Nephron (organoid): Measurements from ENCODE around the gene TPPP.
"Not testable (repeated sequence)": the region's sequence is repeated elsewhere in the genome, so short reads cannot be mapped to it uniquely, and the experiment has no call there.

ENCODE experiments used
- H3K27ac Mint-ChIP-seq, 3 experiments: 2 replicates each; pipeline ENCODE4 v1.8.0; 2020; ENCODE audit warnings: mixed read lengths in 3 of 3, mild to moderate bottlenecking in 2 of 3, moderate library complexity in 1 of 3
- H3K27me3 Mint-ChIP-seq: 2 replicates; pipeline ENCODE4 v1.8.0; 2021; ENCODE audit warnings: low read depth, mild to moderate bottlenecking, moderate library complexity, mixed read lengths
- H3K36me3 Mint-ChIP-seq: 2 replicates; pipeline ENCODE4 v1.8.0; 2020; ENCODE audit warnings: low read depth, mixed read lengths
- H3K4me1 Mint-ChIP-seq: 2 replicates; pipeline ENCODE4 v1.8.0; 2020; ENCODE audit warnings: mixed read lengths
- H3K4me3 Mint-ChIP-seq, 3 experiments: 2 replicates each; pipeline ENCODE4 v1.8.0; 2020; ENCODE audit warnings: mild to moderate bottlenecking in 3 of 3, mixed read lengths in 3 of 3, moderate library complexity in 2 of 3
- H3K9me3 Mint-ChIP-seq: 2 replicates; pipeline ENCODE4 v1.8.0; 2020; ENCODE audit warnings: mixed read lengths
- CTCF ChIP-seq, 3 experiments: fragments of 200-600 bp; sonication (generic); IDR thresholded peaks; one replicate each; pipeline ENCODE4 v1.5.0; 2021; ENCODE audit warnings: antibody characterized with exemption in 3 of 3; ENCODE audit not compliant: unreplicated experiment in 3 of 3

Gene TPPP

DNA sequence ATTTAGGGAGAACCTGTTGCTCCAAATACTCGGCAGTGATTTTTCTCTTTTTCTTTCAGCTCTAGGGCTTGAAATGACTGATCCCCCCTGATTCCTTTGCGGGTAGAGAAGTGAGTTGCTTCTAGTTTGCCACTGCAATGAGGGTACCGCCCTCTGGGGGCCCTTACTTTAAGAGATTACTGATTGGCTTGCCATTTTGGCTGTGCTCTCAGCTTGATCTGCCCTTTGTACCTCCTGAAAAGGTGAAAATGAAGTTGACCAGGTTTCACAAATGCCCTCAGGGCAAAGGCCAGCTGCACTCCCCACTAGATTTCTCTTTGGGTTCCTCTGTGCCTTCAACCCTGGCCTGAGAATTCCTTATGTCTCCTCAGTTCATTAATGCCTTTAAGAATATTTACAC is 20.5 kb upstream of the TPPP start:
- peaks cover 12% of the 10 kb centered on the region for H3K9me3 Mint-ChIP-seq
- H3K27ac Mint-ChIP-seq, H3K4me3 Mint-ChIP-seq, H3K4me1 Mint-ChIP-seq: not testable (repeated sequence)
- H3K36me3 Mint-ChIP-seq, result peaks cover 21% of the 10 kb centered on the region
- peaks cover 27% of the 10 kb centered on the region for H3K27me3 Mint-ChIP-seq

DNA sequence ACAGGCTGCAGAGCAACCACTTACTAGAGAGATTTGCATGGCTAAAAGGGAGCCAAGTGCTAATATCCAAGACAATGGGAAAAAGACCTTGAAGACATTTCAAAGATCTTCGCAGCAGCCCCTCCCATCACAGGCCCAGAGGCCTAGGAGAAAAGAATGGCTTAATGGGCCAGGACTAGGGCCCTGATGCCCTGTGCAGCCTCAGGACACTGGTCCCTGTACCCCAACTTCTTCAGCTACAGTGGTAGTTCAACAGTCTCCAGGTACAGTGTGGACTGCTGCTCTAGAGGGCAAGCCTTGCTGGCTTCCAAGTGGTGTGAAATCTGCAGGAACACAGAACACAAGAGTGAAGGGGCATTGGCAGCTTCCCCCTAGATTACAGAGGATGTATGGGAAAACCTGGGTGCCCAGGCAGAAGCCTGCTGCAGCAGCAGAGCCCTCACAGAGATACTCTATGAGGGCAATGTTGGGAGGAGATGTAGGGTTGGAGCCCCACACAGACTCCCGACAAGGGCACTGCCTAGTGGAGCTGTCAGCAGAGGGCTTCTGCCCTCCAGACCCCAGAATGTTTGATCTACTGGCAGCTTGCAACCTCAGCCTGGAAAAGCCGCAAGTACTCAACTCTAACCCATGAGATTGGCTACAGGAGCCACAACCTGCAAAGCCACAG is 15.8 kb upstream of the TPPP start:
- not testable (repeated sequence) for H3K9me3 Mint-ChIP-seq, H3K4me3 Mint-ChIP-seq, H3K36me3 Mint-ChIP-seq, H3K27me3 Mint-ChIP-seq, H3K27ac Mint-ChIP-seq, H3K4me1 Mint-ChIP-seq

DNA sequence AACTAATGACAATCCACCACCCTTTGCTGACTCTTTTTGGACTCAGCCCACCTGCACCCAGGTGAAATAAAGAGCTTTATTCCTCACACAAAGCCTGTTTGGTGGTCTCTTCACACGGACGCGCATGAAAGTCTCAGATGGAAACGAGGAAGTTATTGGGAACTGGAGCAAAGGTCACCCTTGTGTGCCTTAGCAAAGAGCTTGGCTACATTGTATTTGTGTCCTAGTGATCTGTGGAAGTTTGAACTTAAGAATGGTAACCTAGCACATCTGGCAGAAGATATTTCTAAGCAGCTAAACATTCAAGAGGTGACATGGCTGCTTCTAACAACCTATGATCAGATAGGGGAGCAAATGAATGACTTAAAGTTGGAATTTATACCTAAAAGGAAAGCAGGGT is 15.2 kb upstream of the TPPP start:
- not testable (repeated sequence) for H3K4me3 Mint-ChIP-seq, H3K27ac Mint-ChIP-seq

GRCh38 chr5:706127-706526 is 13.0 kb upstream of the TPPP start:
- not testable (repeated sequence) for H3K36me3 Mint-ChIP-seq, H3K4me3 Mint-ChIP-seq, H3K9me3 Mint-ChIP-seq, H3K27ac Mint-ChIP-seq, H3K4me1 Mint-ChIP-seq
- peaks cover 20% of the 10 kb centered on the region for H3K27me3 Mint-ChIP-seq

More for the DNA sequence above, 15.2 kb upstream of the TPPP start:
- not testable (repeated sequence) for H3K27me3 Mint-ChIP-seq, H3K9me3 Mint-ChIP-seq, H3K36me3 Mint-ChIP-seq, H3K4me1 Mint-ChIP-seq

GRCh38 chr5:696753-697702 is 3.9 kb upstream of the TPPP start:
- not testable (repeated sequence) for H3K36me3 Mint-ChIP-seq, H3K9me3 Mint-ChIP-seq

DNA sequence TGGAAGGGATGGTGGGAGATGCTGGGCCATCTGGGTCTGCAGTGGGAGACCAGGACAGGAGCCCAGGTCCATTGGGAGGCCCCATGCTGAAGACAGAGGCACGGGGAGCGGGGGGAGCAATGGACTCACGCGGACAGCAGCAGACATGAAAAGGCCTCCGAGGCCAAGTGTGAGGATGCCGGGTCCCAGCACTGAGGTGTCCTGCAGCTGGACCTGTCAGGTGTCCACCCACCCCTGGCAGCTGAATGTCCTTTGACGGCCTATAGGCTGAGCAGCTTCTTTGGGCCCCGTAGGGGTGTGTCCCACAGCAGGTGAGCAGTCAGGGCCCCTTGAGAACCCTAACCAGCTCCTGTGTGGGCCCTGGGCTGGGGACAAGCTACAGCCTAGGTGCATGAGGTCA is 3.0 kb upstream of the TPPP start:
- not testable (repeated sequence) for H3K36me3 Mint-ChIP-seq, H3K9me3 Mint-ChIP-seq, H3K27ac Mint-ChIP-seq, H3K4me1 Mint-ChIP-seq, H3K4me3 Mint-ChIP-seq
- peaks cover 40% of the 10 kb centered on the region for H3K27me3 Mint-ChIP-seq

More at GRCh38 chr5:696753-697702, 3.9 kb upstream of the TPPP start:
- Mint-ChIP-seq H3K4me3 (peak overlapping the region in 1 of 3 experiments; percentile 9), H3K27me3 (peaks cover 42% of the 10 kb centered on the region)
- H3K27ac Mint-ChIP-seq, H3K4me1 Mint-ChIP-seq: not testable (repeated sequence)

DNA sequence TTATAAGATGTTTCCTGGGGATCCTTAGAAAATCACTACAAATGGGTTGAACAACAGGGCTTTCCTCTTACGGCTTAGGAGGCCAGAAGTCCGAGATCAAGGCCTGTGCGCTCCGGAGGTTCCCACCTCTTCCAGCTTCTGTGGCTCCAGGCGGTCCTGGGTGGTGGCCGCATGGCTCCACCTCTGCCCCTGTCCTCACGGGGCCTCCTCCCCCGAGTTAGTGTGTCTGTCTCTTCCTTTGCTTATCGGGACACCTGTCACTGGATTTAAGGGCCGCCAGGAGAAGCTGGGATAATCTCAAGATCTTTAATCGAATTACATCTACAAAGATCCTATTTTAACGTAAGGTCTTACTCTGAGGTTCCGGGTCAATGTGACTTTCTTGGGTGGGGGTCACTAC is 2.3 kb upstream of the TPPP start:
- not testable (repeated sequence) for H3K27ac Mint-ChIP-seq, H3K4me1 Mint-ChIP-seq, H3K4me3 Mint-ChIP-seq, H3K9me3 Mint-ChIP-seq, H3K36me3 Mint-ChIP-seq
- H3K27me3 Mint-ChIP-seq, result peaks cover 34% of the 10 kb centered on the region

DNA sequence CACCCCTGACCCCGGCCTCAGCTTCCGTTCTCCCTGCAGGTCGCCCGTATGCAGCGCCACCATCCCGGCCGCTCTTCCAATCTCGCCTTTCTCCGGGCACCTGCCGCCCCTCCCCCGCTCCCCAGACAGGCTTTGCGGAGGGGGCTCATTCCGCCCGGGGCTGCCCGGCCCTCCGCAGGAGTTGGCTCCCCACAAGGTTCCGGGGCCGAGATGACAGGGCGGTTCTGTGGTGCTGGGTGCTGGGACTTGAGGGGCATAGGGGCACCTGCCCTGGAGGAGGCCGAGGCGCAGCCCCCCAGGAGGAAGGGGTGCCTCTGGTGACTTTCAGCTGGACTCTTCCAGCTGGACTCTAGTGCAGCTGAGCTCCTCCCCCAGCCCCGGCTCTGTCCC is 885 bp upstream of the TPPP start:
- H3K27ac Mint-ChIP-seq, H3K36me3 Mint-ChIP-seq, H3K9me3 Mint-ChIP-seq, H3K4me1 Mint-ChIP-seq, H3K4me3 Mint-ChIP-seq: not testable (repeated sequence)
- H3K27me3 Mint-ChIP-seq, result peaks cover 25% of the 10 kb centered on the region

GRCh38 chr5:692529-693041 is 567 bp downstream of the TPPP start:
- Mint-ChIP-seq H3K27me3 (peaks cover 14% of the 10 kb centered on the region), H3K4me3 (peak overlapping the region in 1 of 3 experiments; percentile 77)
- not testable (repeated sequence) for H3K4me1 Mint-ChIP-seq, H3K9me3 Mint-ChIP-seq, H3K36me3 Mint-ChIP-seq, H3K27ac Mint-ChIP-seq

DNA sequence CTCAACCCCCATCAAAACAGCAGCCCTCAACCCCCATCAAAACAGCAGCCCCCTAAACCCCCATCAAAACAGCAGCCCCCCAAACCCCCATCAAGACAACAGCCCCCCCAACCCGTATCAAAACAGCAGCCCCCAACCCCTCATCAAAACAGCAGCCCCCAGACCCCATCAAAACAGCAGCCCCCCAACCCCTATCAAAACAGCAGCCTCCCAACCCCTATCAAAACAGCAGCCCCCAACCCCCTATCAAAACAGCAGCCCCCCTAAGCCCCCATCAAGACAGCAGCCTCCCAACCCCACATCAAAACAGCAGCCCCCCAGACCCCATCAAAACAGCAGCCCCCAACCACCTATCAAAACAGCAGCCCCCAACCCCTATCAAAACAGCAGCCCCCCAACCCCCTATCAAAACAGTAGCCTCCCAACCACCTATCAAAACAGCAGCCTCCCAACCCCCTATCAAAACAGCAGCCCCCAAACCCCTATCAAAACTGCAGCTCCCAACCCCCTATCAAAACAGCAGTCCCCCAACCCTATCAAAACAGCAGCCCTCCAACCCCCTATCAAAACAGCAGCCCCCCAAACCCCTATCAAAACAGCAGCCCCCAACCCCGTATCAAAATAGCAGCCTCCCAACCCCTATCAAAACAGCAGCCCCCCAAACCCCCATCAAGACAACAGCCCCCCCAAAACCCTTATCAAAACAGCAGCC is 1.2 kb downstream of the TPPP start:
- H3K27me3 Mint-ChIP-seq, result peaks cover 11% of the 10 kb centered on the region
- H3K27ac Mint-ChIP-seq, result no peak overlapping the region
- H3K4me1 Mint-ChIP-seq, result no peaks in the 10 kb centered on the region
- H3K9me3 Mint-ChIP-seq, result peaks cover 2% of the 10 kb centered on the region
- TF ChIP-seq CTCF (IDR thresholded peaks at IDR 0.05; ENCODE audit: unreplicated experiment in 3 of 3), result no peak
- H3K36me3 Mint-ChIP-seq, result peaks cover 3% of the 10 kb centered on the region
- peak overlapping the region; percentile 55 to 77 (median 66) for H3K4me3 Mint-ChIP-seq

DNA sequence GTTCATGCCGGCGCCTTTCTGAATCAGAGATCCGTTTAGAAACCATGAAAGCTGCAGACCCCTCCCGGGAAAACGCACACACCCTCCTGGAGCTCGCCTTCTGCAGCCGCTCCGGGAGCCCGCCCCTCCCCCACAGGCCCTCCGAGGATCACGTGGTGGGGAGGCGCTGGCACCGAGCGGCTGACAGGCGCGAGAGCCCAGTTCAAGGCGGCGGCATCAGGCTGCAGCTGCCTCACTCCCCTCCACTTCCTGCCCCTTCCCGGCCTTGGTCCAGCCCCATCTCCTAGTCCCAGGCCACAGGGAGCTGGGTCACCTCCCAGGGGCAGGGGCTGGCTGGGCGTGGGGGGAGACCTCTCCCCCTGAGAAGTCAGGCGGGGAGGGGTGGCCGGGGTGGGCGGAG is 2.1 kb downstream of the TPPP start:
- H3K9me3 Mint-ChIP-seq, H3K36me3 Mint-ChIP-seq, H3K4me1 Mint-ChIP-seq, H3K27ac Mint-ChIP-seq, H3K4me3 Mint-ChIP-seq: not testable (repeated sequence)
- peaks cover 11% of the 10 kb centered on the region for H3K27me3 Mint-ChIP-seq

GRCh38 chr5:690293-690692 is 2.9 kb downstream of the TPPP start:
- not testable (repeated sequence) for H3K36me3 Mint-ChIP-seq, H3K9me3 Mint-ChIP-seq, H3K27ac Mint-ChIP-seq, H3K4me3 Mint-ChIP-seq, H3K4me1 Mint-ChIP-seq
- H3K27me3 Mint-ChIP-seq, result peaks cover 18% of the 10 kb centered on the region

DNA sequence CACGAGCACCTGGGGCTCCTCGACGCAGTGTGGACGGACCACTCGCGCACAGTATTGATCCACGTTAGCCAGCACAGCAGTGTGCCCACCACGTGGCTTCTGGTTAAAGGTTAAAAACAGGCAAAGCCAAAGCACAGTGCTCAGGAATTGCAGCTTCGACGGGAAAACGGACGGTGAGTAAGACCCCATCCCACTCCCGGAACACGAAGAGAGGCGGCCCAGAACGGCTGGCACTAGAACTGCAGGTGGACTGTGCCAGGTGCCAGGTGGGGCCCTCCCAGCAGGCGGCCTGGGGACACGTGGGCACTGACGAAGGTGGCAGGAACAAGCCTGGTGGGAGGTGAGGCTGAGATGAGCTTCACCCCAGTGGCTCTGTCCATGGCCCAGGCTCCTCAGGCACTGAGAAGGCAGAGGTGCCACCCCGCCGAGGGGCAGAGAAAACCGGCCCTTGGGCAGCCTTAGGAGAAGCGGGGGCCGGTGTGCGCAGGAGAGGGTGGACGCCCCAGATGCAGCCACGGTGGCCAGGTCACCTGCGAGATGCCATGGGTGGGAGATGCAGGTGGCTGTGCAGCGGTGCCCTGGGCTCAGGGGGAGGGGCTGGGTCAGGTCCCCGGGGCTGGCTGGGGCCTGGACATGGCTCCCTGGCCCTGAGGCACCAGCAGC is 4.7 kb downstream of the TPPP start:
- not testable (repeated sequence) for H3K9me3 Mint-ChIP-seq, H3K36me3 Mint-ChIP-seq, H3K4me3 Mint-ChIP-seq, H3K4me1 Mint-ChIP-seq, H3K27ac Mint-ChIP-seq
- peaks cover 23% of the 10 kb centered on the region for H3K27me3 Mint-ChIP-seq
